ENCODE results near the gene POM121C.
A peak's percentile ranks its signal among the peaks of the same experiment; 100 is the strongest.
"Not testable (repeated sequence)": the region's sequence is repeated elsewhere in the genome, so short reads cannot be mapped to it uniquely, and the experiment has no call there.

The POM121C gene

GRCh38 chr7:75485979-75486643 lies at the start of gene POM121C:
Gene POM121C, minus strand, starts transcription at chr7:75486299. Its CDS starts 44,803 bp downstream, at chr7:75441496.
- not testable (repeated sequence) for H2AFZ ChIP-seq (ENCODE audit: low read length); H3K4me1 ChIP-seq (ENCODE audit: insufficient read depth, low read length, severe bottlenecking); H3K27me3 ChIP-seq (ENCODE audit: insufficient read depth, low read length); H3K9me2 ChIP-seq (ENCODE audit: low read depth, low read length); H3F3A ChIP-seq (ENCODE audit: insufficient read depth, low read length); H3K79me2 ChIP-seq (ENCODE audit: insufficient read depth, low read length); H4K20me1 ChIP-seq (ENCODE audit: insufficient read depth, low read length); H3K9me3 ChIP-seq (ENCODE audit: low read length)
- Histone ChIP-seq H3K4me2 (ENCODE audit: low read length) (peak within 1 kb of the TSS; percentile 54), H3K27ac (ENCODE audit: low read depth, low read length, poor library complexity, severe bottlenecking) (peak within 1 kb of the TSS; percentile 23), H3K36me3 (ENCODE audit: insufficient read depth, low read length) (peaks cover 19% of the 10 kb centered on the region), H3K4me3 (ENCODE audit: low read depth, low read length, poor library complexity, severe bottlenecking) (peak within 1 kb of the TSS; percentile 72), H3K9ac (ENCODE audit: low read length) (peak within 1 kb of the TSS; percentile 73)

- peak overlapping the region; percentile 46 for H3K4me2 ChIP-seq (ENCODE audit: low read length)
- TF ChIP-seq EZH2 (IDR thresholded peaks at IDR 0.05; ENCODE audit: borderline replicate concordance, low read length) (no peak), CTCF (IDR thresholded peaks at IDR 0.05; ENCODE audit: low read length) (no peak)
- H3K9me2 ChIP-seq (ENCODE audit: low read depth, low read length) = no peaks in the 10 kb centered on the region
- no peak overlapping the region for H3K27ac ChIP-seq (ENCODE audit: low read depth, low read length, poor library complexity, severe bottlenecking)
- no peaks in the 10 kb centered on the region for H3F3A ChIP-seq (ENCODE audit: insufficient read depth, low read length)
- H4K20me1 ChIP-seq (ENCODE audit: insufficient read depth, low read length) = no peaks in the 10 kb centered on the region
- H3K9me3 ChIP-seq (ENCODE audit: low read length) = no peaks in the 10 kb centered on the region
- no peaks in the 10 kb centered on the region for H3K36me3 ChIP-seq (ENCODE audit: insufficient read depth, low read length)
- H2AFZ ChIP-seq (ENCODE audit: low read length) = no peak overlapping the region
- H3K79me2 ChIP-seq (ENCODE audit: insufficient read depth, low read length) = no peaks in the 10 kb centered on the region
- H3K9ac ChIP-seq (ENCODE audit: low read length) = no peak overlapping the region
- H3K4me3 ChIP-seq (ENCODE audit: low read depth, low read length, poor library complexity, severe bottlenecking) = peak overlapping the region; percentile 24
- H3K4me1 ChIP-seq (ENCODE audit: insufficient read depth, low read length, severe bottlenecking) = peaks cover 10% of the 10 kb centered on the region
- 0 out of 2 replicates have a peak, but pooled peaks cover 9% of the 10 kb centered on the region for H3K27me3 ChIP-seq (ENCODE audit: insufficient read depth, low read length)
Measured at GRCh38 chr7:75534727-75535307, 48.7 kb upstream of the POM121C start.

GRCh38 chr7:75533926-75534325 lies 47.8 kb upstream of the POM121C start:
- peaks cover 10% of the 10 kb centered on the region for H3K4me1 ChIP-seq (ENCODE audit: insufficient read depth, low read length, severe bottlenecking)
- no peaks in the 10 kb centered on the region for H3K9me3 ChIP-seq (ENCODE audit: low read length)
- H3K9ac ChIP-seq (ENCODE audit: low read length) = no peak overlapping the region
- H3K36me3 ChIP-seq (ENCODE audit: insufficient read depth, low read length) = no peaks in the 10 kb centered on the region
- H3K27me3 ChIP-seq (ENCODE audit: insufficient read depth, low read length) = 0 out of 2 replicates have a peak, but pooled peaks cover 9% of the 10 kb centered on the region
- no peaks in the 10 kb centered on the region for H3K9me2 ChIP-seq (ENCODE audit: low read depth, low read length)
- no peak overlapping the region for H3K4me2 ChIP-seq (ENCODE audit: low read length)
- no peaks in the 10 kb centered on the region for H4K20me1 ChIP-seq (ENCODE audit: insufficient read depth, low read length)
- H3K79me2 ChIP-seq (ENCODE audit: insufficient read depth, low read length) = no peaks in the 10 kb centered on the region
- no peaks in the 10 kb centered on the region for H3F3A ChIP-seq (ENCODE audit: insufficient read depth, low read length)
- no peak overlapping the region for H3K4me3 ChIP-seq (ENCODE audit: low read depth, low read length, poor library complexity, severe bottlenecking)
- TF ChIP-seq EZH2 (IDR thresholded peaks at IDR 0.05; ENCODE audit: borderline replicate concordance, low read length) (no peak), CTCF (IDR thresholded peaks at IDR 0.05; ENCODE audit: low read length) (no peak)
- no peak overlapping the region for H2AFZ ChIP-seq (ENCODE audit: low read length)
- no peak overlapping the region for H3K27ac ChIP-seq (ENCODE audit: low read depth, low read length, poor library complexity, severe bottlenecking)

All from OCI-LY1 (cell line).